ENCODE measurements around the gene SCP2. TPM values are rescaled to one million over a fixed set of nuclear protein-coding genes. Genes with fewer than 3 reads are reported as not detected.
"Not testable (repeated sequence)": the region's sequence is repeated elsewhere in the genome, so short reads cannot be mapped to it uniquely, and the experiment has no call there.

The SCP2 gene
- total RNA-seq, 1 donor, result 26.1 TPM

DNA sequence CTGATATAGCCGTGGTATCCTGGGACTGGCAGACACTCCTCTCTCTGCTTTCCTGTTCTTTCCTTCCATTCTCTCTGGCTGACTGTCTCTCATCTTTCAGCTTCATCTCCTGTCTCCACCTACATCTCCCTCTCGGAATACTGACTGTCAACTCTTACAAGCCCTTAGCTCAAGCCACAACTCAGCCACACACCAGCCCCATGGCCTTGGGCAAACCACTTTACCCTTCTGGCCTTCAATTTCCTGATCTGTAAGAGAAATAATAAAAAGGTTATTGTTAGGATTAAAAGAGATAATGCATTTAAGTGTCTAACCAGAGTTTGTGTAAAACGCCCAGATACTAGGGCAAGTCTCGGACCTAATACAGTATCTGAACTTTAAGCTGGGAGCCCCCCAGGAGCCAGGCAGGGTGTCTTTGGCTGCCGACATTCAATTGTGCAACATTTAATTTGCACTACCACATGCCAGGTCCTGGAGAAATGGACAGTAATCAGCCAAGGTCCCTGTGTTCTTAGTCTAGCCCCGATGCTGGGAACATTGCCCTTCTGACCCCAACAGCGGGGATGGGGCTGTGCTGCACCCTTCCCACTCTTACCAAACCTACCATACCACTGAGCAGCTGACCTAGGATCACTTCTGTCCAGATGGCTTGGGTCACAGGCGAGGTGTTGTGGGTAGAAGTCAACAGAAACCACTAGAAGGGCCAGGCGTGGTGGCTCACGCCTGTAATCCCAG, 10.7 kb upstream of the SCP2 start:
- DNase-seq (ENCODE audit: low read depth in 2 of 3, low spot score in 2 of 3), result no peak

DNA sequence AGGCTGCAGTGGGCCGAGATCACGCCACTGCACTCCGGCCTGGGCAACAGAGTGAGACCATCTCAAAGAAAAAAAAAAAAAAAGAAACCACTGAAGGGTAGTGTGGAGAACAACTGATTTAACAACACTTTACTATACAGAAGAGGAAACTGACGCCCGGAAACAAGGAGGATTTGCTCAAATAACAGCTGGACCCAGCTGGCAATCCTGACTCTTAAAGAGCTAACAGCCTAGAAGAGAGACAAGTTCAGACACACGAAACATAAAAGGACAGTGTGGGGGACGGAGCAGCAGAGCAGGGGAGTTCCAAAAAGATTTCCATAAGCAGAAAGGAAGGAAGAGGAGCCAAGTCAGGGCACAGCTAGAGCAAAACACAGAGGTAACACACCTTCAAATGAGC, 9.9 kb upstream of the SCP2 start:
- DNase-seq (ENCODE audit: low read depth in 2 of 3, low spot score in 2 of 3), result no peak

DNA sequence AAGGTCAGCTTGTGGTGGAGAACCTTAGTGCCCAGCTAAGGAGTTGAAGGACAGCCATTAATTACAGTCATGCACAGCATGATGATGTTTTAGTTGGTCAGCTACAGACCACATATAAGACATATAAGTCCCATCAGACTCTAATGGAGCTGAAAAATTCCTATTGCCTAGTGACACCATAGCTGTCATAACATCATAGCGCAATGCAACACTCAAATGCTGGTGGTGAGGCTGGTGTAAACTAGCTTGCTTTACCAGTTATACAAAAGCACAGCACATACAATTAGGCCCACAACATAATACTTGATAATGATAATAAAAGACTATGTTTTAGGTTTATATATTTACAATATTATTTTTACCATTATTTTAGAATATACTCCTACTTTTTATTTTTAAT, 9.5 kb upstream of the SCP2 start:
- DNase-seq (ENCODE audit: low read depth in 2 of 3, low spot score in 2 of 3), result no peak

DNA sequence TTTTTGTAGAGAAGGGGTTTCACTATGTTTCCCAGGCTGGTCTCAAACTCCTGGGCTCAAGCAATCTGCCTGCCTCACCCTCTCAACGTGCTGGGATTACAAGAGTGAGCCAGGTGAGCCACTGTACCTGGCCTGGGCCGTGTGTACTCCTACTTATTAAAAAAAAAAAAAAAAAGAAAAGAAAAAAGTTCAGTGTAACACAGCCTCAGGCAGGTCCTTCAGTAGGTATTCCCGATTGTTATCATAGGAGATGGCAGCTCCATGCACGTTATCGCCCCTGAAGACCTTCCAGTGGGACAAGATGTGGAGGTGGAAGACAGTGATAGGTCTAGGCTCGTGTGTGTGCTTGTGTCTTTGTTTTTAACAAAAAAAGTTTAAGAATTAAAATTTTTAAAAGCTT, 8.9 kb upstream of the SCP2 start:
- no peak for DNase-seq (ENCODE audit: low read depth in 2 of 3, low spot score in 2 of 3)

DNA sequence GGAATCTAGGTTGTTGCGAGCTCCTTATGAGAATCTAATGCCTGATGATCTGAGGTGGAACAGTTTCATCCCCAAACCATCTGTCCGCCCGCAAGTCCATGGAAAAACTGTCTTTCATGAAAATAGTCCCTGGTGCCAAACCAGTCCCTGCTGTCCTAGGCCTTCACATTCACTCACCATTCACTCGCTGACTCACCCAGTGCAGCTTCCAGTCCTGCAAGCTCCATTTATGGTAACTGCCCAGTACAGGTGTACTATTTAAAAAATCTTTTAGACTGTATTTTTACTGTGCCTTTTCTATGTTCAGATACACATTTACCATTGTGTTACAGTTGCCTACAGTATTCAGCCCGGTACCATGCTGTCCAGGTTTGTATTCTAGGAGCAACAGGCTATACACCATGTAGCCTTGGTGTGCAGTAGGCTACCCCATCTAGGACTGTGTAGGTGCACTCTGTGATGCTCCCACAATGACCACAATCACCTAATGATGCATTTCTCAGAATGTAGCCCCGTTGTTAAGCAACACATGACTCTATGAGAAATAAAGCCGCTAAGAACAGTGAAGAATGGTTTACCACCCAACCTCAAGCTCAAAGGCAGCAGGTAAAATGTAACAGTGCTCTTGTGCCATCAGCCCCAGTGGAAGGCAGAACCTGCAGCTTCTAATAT, 7.9 kb upstream of the SCP2 start:
- DNase-seq (ENCODE audit: low read depth in 2 of 3, low spot score in 2 of 3), result no peak

DNA sequence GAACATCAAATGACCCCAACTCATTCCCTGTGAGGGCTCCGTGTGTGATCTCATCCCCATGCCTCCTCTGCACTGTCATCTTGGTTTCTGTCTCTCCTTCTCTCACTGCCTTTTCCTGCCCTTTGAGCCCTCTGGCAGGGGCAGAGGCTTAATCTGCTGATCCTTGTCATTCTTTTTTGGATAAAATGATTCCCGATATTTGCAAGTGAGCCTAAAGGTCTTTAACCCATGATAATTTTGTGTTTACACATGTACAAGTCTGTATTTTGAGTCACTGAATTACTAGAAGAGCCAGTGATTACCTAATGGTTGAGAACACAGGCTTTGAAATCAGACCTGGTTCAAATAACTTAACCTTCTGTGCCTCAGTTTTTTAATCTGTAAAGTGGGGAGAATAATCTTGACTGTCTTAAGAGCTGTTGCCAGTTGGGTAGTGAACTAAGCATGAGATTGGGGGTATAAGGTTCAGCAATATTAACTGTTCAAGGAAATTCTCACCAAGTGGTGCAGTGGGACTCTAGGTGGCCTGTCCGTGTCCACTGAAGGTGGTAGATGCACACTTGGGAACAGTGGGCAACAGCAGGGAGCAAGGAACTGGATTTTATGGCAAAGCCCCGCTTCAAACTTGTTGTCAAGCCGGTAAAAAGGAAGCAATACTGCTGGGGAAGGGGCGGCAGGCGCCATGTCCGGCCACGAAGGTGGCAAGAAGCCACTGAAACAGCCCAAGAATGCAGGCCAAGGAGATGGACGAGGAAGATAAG, 7.2 kb upstream of the SCP2 start:
- DNase-seq (ENCODE audit: low read depth in 2 of 3, low spot score in 2 of 3), result no peak

DNA sequence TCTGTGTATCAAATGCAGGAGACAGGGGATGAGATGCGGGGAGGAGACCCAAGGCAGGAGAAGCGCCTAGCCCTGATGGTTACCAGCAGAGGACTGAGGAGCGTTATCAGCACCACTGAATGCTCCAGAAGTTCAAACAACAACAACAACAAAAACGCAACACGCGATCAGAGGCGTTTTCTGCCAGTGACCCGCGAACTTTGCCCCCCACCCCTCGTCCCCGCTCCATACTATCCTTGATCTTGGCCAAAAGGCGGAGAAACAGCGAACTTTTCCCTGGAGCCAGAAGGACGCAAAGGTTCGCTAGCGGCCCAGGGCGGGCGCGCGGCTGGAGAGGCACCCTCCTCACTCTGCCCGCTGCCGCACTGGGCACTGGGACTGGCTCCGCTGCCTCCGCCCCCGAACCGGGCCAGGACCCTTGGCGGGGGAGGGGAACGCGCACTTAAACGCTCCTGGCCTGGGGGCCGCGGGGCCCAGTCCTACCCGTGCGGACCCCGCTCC, 6.2 kb upstream of the SCP2 start:
- no peak for DNase-seq (ENCODE audit: low read depth in 2 of 3, low spot score in 2 of 3)

DNA sequence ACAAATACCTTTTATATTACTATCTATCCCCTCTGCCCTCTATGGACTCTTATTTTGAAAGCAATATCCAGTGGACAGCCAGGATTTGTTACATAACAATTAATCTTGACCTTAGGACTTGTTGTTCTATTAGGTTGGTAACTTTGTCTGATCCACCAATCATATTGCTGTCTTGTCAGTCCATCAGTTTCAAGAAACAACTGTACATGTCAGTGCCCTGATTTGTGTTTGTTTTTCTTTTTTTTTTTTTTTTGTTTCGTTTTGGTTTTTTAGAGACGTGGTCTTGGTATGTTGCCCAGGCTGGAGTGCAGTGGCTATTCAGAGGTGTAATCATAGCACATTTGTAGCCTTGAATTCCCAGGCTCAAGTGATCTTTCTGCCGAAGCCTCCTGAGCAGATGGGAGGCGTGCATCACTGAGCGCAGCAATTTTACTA, 1.5 kb upstream of the SCP2 start:
- DNase-seq (ENCODE audit: low read depth in 2 of 3, low spot score in 2 of 3), result no peak

DNA sequence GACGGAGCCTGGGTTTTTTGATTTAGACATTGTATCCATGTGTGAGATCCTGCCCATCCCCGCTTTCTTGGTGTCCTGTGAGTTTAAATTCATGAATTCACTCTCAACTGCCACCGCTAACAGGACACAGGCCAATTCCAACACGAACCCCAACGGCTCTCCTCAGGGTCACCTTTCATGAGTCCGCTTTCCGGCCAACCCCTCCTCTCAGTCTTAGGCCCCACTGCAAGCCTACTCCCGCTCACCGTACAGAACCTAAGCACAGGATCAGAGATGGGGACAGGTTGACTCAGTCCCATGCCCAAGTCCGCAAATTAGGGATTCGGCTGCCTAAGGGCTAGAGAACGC, 238 bp upstream of the SCP2 start:
- no peak for DNase-seq (ENCODE audit: low read depth in 2 of 3, low spot score in 2 of 3)

DNA sequence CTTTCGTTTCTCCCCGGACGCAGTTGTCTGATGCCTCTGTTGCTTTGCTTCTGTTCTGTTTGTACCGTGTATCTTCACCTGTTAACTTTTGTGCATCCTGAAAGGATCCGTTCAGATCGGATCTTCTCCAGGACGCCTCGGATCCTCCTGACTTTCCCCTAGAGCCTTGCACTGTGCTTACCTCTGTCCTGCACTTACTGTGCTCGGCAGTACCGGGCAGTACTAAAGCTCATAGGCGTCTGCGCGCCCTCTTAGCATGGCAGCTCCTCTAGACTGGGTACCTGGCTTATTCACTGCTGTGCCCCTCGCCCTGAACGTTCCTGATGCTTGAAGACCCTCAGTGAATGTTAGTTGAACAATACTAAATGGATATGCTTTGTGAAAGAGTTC, 934 bp downstream of the SCP2 start:
- peak in 1 of 3 donors; percentile 21 for DNase-seq (ENCODE audit: low read depth in 2 of 3, low spot score in 2 of 3)

DNA sequence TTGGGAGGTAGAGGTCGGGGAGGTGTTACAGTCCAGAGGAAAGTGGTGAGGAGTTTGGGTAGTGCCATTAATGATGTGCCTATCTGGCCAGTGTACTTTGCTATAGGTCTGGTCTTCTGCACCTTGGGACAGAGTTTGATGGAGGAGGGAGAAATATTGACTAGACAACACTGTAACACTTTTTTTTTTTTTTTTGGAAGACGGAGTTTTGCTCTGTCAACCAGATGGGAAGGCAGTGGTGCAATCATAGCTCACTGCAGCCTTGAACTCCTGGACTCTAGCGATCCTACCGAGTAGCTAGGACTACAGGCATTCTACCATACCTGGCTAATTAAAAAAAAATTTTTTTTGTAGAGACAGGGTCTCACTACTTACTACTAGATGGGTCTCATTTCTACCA, 1.9 kb downstream of the SCP2 start:
- no peak for DNase-seq (ENCODE audit: low read depth in 2 of 3, low spot score in 2 of 3)

DNA sequence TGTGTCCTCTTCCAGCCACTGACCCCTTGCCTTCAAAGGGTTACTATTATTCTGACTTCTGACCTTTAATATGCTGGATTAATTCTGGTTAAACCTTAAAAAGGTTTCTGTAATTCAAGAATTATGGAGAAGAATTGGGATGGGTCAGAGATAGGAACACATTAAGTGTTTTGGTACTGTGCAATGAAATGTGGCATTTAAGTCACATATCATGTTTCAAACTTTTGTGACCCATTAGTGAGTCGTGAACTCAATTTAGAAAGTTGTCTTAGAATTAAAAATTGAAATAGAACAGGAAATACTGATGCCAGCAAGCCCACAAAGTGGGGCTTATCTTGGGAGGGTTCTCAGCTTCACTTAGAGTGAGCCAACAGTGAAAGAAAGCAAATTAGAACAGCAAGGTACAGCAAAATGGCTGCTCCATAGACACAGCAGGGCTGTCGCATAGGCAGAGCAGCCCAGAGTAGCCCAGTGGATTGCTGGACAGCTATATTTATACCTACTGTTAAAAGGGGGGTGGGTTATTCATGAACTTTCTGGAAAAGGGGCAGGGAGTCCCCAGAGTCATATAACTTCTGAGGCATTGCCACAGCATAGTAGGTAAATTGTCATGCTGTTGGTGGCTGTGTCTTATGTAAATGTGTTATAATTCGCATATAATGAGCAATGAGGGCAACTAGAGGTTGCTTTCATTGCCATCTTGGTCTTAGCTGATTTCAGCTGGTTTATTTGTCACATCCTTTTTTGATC, 10.5 kb downstream of the SCP2 start:
- DNase-seq (ENCODE audit: low read depth in 2 of 3, low spot score in 2 of 3), result no peak

DNA sequence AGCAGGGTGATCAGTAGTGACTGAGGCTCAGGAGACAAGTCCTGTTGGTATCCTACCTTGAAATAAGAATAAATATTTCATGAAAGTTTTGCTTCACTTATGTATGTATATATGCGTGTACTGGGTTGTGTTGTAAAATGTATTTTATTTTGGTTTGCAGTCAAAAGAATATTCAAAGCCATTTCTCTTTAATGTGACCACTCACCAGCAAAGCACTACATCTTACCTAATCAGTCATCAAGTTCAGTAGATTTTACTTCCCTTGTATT, 11.0 kb downstream of the SCP2 start:
- DNase-seq (ENCODE audit: low read depth in 2 of 3, low spot score in 2 of 3), result no peak

DNA sequence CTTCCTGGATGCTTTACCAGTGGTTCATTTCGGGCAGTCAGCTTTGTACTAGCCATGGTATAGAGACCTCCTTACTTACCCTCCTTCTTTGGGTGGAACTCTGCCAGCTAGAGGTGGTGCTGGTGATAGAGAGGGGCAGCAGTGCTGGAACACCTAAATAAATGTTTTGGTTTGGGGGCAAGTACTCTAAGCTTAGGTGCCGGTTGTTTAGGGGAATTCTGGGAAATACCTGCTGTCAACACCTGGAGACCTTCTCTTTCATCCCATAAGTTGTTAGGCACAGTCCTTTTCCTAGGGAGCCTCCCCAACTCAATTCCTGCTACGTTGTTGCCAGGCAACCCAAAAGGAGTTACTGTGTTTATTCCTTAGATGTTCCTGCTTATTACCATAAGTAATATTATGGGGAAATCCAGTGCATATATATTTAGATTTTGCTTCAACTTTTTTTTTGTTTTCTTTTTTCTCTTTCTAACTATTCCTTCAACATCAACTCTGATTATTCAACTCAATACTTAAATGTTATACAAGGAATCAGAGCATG, 16.9 kb downstream of the SCP2 start:
- no peak for DNase-seq (ENCODE audit: low read depth in 2 of 3, low spot score in 2 of 3)

DNA sequence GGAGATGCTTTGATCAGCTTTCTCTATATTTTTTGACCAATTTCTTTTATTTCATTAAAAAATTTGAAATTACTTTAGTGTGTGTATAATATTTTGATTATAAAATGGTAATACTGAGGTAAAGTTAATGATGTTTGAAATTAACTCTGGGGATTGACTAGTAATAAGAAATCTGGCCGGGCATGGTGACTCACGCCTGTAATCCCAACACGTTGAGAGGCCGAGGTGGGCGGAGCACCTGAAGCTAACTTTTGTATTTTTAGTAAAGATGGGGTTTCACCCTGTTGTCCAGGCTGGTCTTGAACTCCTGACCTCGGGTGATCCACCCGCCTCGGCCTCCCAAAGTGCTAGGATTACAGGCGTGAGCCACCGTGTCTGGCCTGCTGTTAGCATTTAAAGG, 17.5 kb downstream of the SCP2 start:
- DNase-seq (ENCODE audit: low read depth in 2 of 3, low spot score in 2 of 3), result no peak

DNA sequence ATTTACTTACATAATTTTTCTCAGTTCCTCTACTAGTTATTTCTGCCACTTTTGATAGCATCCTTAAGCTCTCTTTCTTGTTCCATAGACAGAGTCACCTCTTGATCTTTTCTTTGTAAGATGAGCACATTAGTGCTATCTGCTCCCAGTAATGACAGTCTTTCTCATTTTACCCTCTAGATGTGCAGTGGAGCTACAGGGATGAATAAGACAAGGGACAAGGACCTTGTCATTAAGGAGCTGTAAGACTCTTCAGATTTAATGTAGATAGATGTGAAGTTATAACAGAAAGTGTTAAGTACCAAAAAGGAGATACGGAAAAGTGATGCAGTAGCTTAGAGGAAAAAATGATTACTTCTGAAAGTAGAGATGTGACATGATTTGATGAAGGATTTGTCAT, 20.4 kb downstream of the SCP2 start:
- DNase-seq (ENCODE audit: low read depth in 2 of 3, low spot score in 2 of 3), result no peak

DNA sequence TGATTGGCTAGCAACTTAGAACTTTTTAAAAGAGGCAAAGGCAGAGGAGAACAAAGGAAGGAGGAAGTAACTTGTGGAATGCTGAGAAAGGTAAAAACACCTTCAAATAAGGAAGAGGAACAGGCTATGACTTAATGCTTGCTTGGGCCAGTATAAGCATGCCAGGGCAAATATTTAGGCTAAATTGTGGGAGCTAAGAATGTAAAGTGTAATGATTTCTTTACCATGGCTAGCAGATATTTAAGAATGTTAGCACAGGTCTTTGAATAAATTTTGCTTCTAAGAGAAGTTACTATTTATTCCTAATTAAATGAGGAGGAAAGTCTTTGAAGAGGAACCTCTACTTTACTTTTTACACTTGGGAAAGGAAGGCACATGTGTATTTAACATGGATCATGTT, 22.5 kb downstream of the SCP2 start:
- DNase-seq (ENCODE audit: low read depth in 2 of 3, low spot score in 2 of 3), result not testable (repeated sequence)

DNA sequence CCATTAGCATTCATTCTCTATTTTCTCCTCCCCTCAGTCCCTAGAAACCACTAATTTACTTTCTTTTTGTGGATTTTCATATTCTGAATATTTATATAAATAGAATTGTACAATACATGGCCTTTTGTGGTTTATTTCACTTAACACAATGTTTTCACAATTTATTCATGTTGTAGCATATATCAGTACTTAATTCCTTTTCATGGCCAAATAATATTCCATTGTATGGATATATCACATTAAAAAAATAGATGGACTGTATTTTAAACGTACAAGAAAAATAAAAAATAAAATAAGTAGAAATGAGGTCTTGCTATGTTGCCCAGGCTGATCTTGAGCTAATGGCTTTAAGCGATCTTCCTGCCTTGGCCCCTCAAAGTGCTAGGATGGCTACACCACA, 25.0 kb downstream of the SCP2 start:
- no peak for DNase-seq (ENCODE audit: low read depth in 2 of 3, low spot score in 2 of 3)

DNA sequence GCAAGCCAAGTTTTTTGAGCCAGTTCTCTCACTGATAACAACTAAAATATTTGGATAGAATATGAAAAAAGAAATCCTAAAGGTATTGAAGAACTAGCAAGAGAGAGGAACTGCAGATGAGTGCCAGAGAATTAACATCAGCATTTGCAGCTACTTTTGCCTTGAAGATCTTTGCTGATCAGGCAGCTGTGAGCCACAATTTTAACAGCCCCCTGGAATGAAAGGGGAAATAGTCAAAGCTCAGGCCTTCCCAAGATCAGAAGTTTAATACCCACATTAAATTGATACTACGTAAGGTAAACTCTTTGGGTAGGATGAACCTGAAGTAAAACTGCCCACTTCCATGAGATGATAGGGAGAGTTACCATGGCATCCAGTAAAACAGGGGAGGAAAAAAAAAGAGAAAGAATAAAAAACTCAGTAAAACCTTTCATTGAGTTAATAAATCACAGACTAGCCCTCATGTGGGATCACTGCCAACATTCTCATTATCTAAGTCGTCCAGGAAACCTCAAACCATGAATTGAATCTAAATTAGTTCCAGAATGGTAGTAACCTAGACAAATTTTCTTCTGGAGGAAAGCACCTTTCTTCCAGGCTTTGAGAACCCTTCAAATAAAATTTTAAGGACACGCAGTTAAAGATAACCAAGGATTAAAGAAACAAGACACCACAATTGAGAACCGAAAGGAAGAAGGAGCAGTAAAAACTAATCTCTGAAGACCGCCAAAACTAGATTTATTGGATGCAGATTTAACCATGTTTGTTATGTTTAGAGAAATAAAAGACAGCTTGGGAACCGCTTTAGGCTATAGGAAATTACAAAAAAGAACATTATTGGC, 28.3 kb downstream of the SCP2 start:
- peak in 2 of 3 donors; percentile 33 to 54 for DNase-seq (ENCODE audit: low read depth in 2 of 3, low spot score in 2 of 3)

DNA sequence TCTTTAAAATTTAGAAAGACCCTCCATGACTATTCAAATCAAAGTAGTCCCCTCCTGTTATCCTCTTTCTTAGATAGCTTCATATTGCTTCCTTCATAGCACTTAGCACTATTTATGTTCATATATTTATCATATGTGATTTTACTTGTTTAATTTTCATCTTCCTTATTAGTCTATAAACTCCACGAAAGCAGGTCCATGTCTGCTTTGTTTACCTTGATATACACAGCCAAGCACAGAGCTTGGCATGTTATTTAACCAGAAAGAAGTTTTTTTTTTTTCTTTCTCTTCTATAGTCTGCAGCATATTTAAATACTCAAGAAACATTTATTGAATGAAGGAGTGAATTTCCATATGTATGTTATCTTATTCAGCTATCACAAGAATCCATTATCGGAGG, 36.0 kb downstream of the SCP2 start:
- no peak for DNase-seq (ENCODE audit: low read depth in 2 of 3, low spot score in 2 of 3)
